ENCODE data around the gene TLE4.

TLE4 gene

DNA sequence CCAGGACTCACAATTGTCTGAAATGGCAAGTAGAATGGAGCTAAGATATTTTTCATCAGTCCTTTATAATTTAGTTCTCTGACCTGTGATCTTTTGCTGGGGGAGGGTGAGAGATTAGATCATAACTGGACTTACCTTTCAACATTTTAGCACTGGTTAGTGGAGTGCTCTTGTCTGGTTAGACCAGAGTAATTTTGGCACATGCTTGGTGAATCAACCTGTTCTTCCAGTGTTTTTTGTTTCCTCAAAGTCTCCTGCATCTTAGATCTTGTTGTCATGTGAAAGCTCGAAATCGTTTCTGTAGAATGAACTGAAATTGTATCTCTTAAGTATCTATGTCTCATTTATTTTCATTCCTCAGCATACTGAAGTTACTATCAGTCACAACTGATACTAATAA is 122.4 kb downstream of the TLE4 start:
- no peak for DNase-seq

DNA sequence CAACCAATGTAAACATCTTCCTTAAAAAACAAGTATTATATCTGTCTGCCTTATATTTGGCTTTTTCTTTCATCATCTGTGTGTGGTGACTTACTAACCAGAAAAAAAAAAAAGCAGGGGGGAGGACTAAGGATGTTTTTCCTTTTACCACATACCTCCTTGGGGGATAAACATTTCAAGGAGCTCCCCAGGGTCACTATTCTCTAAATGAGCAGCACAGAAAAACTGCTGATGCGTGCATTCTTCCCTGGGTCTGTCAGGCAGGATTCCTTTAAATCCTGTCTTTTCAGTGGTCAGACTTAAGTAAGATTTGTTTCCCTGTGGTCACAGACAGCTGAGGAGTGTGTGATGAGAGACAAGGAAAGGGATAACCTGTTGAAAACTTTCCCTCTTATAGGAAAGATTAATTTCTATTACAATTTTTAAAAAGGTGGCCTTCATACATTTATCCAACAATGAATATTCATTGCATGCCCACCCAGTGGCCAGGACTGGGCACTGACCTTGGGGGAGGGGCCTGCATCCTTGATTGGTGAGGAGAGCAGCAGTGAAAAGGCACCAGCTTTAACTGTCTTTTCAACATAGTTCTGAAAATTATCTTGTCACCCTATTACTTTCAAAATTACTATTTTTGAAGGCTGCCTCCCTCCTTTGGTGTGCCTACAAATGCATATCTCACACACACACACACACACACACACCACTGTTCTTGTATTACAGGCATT is 123.1 kb downstream of the TLE4 start:
- no peak for DNase-seq

DNA sequence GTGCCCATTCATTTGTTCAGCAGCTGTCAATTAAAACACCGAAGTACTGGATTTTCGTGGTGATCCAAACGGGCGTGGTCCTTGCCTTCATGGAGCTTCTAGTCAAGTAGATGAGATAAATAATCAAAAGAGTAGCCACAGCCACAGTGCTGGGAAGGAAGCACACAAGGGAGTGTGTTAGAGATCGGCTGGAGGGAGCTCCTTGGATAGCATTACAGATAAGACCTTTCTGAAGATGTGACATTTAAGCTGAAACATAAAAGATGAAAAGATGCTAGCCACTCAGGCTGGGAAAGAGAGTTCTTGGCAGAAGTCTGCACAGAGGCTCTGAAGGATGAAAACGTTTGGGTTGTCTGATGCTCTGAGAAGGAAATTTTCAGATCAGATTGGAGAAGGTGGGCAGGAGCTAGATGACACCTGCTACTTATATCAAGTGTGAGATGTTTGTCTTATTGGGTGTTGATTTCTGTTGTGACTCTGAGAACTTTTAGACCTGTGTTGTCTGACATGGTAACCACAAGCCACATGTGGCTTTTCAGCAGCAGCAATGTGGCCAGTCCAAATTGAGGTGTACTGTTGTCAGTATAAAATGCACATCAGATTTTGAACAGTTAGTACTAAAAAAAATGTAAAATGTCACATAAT is 123.9 kb downstream of the TLE4 start:
- DNase-seq = no peak

DNA sequence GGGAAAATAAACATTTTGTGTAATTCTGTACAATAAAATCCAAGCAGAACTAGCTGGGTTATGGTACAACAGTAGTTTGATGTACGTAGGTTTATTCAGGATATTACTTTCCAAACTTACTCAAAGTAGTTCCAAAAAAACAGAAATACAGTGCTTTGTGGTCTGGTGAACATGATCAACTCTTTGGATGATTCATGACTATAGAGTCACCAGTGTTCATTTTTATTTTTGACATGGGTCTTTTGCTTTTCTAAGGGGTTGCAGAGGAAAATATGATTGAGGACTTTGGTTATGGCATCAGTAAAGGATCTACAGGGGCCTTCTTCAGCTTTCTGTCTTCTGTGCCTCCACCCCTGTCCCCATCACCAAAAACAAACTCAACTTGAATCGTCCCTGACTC is 127.2 kb downstream of the TLE4 start:
- DNase-seq = no peak

DNA sequence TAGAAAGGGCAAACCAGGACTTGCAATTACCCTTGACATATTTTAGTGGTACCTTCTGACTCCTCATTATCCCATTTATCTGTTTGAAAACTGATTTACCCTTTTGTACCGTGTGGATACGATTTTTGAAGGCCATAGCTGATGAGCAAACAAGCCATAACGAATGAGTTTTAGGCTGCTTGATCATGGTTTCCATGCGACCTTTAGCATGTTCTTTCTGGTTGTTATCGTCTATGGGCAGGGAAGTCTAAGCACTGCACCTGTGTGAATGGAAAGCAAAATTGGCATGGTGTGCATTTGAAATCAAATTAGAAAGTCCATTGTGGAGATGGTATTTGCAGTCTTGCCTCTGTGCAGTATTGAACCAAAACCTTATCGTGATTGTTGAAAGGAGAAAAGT is 127.7 kb downstream of the TLE4 start:
- no peak for DNase-seq

DNA sequence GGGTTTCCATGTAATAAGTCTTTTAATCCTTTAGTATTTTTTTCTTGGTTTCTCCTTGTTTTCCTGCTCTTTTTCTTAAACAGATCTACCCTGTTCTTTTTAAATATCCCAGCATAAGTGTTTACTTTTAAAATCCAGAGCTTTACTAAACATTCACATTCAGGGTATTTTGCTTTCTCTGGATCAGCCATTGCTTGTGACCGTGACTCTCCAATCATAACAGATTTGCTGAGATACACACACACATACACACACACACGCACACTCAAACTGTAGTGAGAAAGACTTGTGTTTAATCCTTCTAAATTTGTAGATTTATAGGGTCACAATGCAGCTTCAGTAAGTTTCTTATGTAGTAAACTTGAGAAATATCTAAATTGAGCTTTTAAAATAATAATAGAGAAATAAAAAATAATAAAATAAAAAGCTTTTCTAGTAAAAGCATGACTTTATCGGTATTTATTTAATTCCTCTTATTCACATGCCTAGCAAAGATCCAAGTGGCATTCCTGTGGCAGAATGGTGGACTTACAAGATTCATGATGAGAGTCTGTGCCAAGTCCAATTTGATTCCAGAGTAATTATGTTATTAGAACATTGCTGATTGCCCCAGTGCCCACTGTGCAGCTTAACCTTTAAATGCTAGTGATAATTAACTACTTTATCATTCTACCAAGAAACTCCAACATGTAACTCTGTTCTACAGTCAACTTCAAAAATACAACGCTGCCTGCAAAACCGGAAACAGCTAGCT is 129.0 kb downstream of the TLE4 start:
- DNase-seq = no peak

DNA sequence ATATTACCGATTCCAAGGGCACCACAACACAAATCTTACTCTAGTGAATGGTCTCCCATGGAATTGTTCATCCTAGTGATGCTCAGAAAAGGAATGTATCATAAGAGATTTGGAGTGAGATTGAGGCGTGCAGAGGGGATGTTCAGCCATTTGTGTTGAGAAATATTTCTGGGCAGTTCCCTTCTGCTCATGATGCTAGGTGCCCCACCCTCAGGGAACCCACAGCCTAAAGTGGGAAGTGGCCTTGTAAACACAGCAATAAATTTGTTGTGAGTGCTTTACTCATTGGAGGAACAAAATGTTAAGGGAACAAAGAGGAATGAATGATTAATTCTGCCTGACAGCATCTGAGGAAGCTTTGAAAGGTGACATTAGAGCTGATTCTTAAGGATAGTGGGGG is 129.9 kb downstream of the TLE4 start:
- no peak for DNase-seq

DNA sequence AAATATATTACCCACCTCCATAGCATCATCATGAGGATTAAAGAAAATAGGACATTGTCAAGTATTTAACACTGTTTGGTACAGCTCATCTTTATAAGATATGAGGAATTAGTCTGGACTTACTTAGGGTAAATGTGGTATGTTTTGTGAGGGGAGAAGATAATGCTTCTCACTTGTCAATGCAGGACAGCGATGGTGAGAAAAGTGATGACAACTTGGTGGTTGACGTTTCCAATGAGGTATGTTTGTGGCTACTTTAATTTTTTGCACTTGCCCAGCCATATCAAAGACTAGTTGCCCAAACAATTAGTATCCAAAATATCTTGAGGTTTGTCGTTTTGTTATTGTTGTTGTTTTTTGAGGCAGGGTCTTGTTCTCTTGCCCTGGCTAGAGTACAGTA is 133.9 kb downstream of the TLE4 start:
- DNase-seq = no peak

DNA sequence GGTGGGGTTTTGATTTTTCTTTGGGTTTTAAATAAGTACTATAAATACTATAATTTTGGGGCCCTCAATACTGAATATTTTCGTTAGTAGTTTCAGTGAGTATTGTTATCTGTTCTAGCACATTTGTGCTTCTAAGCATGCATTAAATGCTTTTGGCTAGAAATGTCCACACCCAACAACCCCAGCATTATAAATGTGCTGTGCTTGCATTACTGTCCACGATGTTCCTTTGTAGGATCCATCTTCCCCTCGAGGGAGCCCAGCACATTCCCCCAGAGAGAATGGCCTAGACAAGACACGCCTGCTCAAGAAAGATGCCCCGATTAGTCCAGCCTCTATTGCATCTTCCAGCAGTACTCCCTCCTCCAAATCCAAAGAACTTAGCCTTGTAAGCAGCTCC is 134.7 kb downstream of the TLE4 start:
- no peak for DNase-seq

DNA sequence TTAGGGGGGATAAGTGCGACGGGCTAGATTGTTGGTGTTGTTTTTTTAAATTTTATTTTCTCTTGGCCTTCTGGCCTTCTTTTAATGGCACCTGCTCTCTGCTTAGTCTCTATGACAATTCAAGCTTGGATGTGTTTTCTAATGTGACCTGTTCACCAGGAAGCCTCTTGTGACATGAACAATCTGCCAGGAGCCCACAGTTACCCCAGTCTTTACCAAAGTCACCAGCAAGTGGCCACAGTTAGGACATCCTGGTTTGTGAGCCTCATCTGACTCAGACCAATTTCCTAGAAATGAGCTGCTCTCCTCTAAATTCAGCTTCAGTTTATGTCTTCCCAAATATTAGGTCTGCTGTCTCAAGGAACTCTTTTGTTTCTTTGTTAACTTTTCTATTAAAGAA is 135.8 kb downstream of the TLE4 start:
- no peak for DNase-seq

DNA sequence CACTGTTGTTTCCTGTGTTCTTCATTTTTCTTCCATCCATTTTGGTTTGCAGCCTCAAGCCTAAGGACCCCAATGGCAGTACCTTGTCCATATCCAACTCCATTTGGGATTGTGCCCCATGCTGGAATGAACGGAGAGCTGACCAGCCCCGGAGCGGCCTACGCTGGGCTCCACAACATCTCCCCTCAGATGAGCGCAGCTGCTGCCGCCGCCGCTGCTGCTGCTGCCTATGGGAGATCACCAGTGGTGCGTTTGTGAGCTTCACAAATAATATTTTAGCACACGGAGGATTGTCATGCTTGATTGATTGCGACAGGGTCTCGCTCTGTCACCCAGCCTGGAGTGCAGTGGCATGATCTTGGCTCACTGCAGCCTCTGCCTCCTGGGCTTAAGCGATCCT is 136.8 kb downstream of the TLE4 start:
- DNase-seq = no peak

DNA sequence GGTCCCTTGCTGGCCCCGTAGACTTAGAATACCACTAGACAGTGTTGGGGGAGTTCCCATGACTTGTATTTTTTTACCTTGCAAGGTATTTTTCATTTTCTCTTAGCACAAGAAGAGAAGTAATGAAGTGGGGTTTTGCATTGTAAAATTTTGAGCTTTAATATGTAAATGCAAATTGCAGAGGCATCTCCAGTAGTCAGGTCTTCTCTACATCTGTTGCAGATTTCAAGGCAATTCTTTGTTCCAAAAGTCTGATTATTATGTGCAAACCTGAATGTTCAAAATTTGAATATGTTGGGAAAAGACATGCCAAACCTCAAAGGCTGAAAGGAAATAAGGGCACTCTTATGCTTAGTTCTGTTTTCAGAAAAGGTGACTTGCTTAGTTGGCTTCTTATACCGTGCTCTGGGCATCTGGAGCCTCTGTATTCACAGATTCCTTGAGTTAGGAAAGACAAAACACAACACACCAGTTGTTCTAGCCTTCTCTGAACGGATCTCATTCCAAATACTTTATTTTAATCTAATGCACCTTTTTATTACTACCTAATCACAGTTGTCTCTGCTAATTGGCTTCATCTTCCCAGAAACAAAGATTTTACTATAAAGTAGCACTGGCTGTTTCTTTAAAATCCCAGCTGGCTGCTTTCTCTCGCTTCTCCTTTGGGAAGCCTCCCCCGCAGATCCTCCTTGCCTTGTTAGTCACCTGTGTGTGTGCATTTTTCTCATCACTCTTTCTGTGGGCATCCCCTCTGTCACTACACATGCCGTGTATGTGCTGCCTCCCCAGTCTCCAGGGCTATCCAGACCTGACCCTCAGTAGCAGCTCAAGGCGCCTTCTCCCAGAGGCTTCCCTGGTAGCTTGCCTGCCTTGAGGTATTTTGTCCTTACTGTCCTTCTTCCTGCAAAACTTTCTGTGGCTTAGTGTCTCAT is 138.2 kb downstream of the TLE4 start:
- no peak for DNase-seq

DNA sequence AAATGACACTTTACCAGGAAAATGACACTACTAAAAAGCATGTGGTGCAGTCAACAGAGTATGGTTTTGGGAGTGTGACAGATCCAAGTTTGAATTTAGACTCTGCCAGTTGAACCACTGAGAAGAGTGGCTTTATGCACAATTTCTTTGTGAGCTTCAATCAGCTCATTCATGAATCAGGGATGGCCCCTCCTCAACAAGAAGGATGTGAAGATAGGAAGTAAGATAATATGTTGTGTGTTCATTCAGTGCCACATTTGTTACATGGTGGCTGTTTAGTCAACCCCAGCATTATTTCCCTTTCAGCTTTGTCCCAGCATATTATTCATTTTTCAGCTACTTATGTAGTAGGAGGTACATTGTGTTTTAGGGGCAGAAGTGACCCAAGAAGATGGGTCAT is 140.1 kb downstream of the TLE4 start:
- no peak for DNase-seq

DNA sequence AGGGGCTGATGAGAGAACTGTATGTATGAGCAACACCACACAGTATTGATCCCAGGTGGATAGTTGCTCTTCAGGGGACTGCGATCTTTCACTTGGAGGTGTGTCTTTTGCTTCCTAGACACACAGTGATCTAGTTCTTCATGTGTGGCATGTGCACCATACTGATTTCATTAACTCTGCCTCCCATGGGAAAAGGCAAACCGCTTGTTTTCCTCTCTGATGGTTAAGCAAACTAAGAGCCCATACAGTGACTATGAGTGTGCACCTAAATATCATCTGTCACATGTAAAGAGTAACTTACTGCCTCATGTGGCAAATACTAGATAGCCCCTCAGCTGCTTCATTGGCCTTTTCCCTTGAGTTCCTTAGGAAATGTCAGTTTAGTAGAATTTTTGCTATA is 147.3 kb downstream of the TLE4 start:
- DNase-seq = no peak

DNA sequence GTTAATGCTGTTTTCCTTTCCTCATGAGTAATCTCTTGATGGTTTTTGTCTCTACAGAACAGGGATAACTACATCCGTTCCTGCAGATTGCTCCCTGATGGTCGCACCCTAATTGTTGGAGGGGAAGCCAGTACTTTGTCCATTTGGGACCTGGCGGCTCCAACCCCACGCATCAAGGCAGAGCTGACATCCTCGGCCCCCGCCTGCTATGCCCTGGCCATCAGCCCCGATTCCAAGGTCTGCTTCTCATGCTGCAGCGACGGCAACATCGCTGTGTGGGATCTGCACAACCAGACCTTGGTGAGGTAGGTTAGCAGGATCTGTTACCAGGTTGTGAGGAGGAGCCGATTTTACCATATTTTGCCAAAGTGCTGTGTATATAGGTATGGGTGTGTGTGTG is 148.2 kb downstream of the TLE4 start:
- DNase-seq = no peak

DNA sequence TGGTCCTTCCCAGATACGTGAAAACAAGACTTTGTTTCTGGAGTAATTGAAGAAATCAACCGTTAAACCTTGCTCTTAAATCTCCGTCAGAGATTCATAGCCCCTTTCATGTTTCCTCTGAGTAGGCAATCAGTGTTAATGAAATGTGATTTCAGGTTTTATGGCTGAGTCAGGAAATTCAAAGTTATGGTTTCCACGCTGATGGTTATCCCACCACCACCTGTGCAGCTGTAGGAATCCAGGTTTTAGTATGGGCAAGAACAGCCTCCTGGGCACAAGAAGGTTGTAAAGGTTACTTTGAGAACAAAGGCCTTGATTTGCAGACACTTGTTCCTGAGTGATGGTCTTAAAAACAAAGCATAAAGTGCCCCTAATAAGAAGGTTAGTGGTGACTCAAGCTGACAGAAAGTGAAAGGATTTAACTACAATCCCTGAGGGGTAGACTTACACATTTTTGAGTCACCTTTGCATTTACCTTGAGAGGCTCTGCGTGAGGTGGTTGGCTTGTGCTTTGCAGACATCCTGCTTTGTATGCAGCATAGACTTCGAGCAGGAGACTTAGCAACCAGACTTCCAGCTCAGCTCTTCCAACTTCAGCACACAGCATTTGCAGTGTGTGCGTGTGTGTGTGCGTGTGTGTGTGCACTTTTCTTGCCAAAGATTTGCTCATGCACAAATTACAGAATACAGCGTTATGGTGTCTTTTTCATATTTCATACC is 159.6 kb downstream of the TLE4 start:
- no peak for DNase-seq

DNA sequence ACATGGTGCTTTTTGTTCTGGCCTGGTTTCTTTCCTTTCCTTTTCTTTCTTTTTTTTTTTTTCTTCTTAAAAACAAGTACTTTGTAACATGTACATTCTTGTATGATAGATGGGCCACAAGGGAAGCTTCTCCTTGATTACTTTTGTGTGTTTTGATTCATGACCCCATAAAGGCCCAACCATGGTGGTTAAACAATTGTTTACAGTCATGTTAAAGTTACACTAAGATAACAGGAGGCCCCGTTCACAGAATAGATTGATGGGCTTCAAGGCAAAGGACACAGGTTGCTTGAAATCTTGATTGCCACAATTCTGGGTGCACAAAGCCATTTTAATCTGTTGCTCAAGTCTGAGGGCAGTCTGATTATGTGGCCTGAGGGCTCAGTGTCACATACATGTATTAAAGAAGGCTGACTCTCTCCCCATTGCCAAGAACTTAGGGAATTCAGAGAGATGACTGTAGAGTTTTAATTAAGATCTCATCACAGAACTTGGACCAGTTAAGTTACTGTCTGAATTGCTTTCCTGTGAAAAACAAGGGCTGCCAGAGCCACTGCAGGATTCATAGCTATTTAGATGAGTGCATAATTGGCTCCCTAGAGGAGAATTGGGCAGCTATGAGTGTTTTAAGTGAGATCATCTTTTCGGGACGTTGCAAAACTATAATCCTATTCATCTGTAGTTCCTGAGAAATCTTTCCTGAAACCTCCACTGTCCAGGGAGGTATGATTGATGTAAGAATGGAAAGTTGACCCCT is 163.4 kb downstream of the TLE4 start:
- no peak for DNase-seq

DNA sequence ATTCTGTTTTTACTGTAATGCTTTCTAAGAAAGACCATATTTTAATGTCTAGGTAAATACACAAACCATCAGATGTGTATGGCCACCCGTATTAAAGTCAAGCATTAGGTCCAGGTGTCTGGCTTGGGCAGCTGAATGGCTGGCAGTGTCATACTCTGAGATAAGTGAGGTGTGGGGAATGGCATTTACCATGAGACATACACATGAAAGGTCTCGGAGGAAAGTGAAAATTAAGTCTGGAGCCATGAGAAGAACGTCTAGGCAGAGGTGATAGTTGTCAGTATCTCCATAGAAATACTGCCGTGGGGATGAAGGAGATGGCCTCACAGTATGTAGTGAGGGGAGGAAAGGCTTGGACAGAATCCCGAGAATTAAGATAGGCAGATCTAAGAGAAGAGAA is 164.3 kb downstream of the TLE4 start:
- no peak for DNase-seq

DNA sequence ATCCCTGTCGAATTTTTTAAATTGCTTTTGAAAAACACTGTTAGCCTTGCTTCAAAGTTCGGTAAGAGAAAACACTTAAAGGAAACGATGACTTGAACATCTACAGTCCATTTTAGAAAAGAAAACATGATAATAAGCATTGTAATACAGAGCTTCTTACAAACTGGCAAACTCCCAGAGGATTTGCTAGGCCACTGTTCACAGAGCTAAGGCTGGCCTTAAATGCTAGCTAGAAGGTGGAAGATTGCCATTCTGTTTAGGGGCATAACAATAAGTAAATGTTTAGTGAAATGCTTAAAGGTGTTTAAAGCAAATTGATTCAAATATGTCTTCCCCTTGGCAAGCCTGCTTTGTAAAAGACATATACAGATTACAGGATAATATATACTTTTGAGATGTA is 169.6 kb downstream of the TLE4 start:
- DNase-seq = no peak

DNA sequence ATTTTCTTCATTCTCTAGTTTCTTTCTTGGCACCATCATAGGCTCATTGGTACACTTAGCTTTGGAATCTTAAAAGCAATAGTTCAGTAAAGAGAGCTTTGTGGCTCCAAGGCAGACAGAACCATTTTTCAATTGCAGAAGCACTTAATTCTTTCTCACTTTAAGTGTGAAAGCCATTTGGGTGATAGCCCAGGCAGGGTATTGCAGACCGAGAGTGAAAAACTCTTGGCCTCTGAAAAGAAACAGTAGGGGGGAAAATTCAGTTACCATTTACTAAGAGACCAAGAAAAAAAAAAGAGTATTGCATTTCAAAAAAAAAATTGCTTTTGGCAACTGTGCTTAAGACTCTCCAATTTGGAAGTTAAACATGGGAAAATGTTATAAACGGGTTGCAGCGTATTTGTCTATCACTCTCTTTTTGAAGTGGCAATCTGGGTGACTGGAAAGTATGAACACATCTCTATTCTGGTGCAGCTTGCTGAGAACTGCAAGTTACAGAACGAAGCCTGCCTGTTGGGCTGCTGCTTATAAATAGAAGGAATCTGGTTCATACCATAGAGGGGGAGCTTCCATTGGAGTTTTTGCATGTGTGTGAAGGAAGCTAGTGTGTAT is 170.5 kb downstream of the TLE4 start:
- DNase-seq = no peak

DNA sequence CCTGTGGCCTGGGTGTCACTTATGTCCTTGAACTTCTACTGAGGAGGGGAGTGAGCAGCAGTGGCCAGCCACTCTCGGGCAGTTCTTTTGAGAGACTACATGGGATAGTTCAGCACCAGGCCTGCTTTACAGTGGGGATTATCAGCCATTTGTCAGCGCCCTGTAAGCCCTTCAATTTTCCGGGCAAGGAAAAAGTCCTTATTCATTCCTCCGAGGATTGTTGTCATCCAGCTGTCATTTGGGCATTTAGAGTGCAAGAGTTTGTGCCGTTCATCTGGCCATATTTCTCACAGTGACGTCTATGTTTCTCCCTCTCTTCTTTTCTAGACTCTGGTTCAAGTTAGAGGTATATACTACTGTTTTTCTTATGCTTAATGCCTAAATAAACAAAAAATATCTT is 172.8 kb downstream of the TLE4 start:
- no peak for DNase-seq

Measured in activated T-cell treated with anti-CD3 and anti-CD28 coated beads, Interleukin-2, amount 50 U/mL, for 48 hours (primary cell).